NCI-H1092 (cell line): Measurements from ENCODE around the gene TOP2A.
"Not testable (repeated sequence)": the region's sequence is repeated elsewhere in the genome, so short reads cannot be mapped to it uniquely, and the experiment has no call there.

ENCODE experiments used
- DNase-seq: peaks from one replicate; lab custom pipeline; 2025; lab: John Stamatoyannopoulos, UW

Gene TOP2A

DNA sequence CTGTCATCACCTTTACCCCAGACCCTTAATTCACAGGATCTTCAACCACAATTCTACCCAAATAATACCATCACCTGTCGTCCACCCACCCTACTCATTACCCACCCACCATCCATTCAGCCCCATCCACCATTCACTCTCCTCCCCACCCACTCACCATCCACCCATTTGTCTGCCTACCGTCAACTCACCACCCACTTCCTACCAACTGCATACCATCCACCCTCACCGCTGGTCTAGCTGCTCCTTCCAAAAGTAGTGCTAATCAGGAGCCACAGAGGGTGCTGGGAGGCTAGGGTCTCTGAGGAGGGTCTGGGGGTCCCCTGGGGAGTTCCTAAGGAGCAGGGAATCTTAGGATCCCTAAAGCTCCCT is 13.5 kb upstream of the TOP2A start:
- DNase-seq: no peak

DNA sequence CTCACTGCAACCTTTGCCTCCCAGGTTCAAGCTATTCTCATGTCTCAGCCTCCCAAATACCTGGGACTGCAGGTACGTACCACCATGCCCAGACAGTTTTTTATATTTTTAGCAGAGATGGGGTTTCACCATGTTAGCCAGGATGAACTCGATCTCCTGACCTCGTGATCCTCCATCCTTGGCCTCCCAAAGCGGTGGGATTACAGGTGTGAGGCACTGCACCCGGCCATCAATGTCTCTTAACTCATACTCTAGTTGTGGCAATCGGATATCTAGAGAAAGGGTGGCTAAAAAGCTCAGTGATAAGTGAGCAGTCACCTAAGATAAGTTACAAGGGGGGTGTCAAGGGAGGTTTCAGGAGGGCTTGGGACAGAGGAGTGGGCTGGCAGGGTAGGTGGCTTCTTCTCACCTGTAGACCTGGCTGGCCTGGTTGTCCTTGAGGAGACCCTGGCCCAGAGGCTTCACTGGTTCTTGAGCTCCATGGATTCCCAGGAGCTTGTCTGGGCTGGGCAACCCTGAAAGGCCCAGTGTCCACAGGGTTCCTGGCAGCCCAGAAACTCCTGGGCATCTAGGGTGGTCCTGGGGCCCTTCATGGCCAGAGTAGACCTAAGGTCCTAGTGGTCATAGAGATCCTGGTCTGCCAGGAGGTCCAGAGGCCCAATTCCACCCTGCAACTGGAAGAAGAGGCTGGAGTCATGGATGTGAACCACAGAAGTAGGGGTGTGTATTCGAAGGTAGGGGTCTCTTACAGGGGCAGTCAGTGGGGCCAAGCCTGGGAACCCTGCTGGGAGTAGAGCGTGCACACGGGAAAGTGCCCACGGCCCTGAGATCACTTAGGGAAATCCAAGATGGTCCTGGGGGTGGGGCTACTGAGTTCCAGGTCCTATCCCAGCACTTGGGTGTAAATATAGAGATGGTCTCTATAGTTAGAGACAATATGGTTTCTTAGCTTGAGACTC is 12.9 kb upstream of the TOP2A start:
- no peak for DNase-seq

- DNase-seq: no peak
These were observed 9.4 kb upstream of the TOP2A start for GRCh38 chr17:40427002-40427491.

- DNase-seq: no peak
These were observed 8.0 kb upstream of the TOP2A start for GRCh38 chr17:40425741-40426140.

GRCh38 chr17:40422990-40423633 is 5.4 kb upstream of the TOP2A start:
- no peak for DNase-seq

GRCh38 chr17:40419559-40420331 is 2.0 kb upstream of the TOP2A start:
- DNase-seq: no peak

GRCh38 chr17:40418428-40418706 is 671 bp upstream of the TOP2A start:
- DNase-seq: no peak

GRCh38 chr17:40417258-40417608 is 463 bp downstream of the TOP2A start:
- DNase-seq: no peak

- DNase-seq: no peak
These were observed 1.0 kb downstream of the TOP2A start for GRCh38 chr17:40416671-40417070.

GRCh38 chr17:40415390-40415789 is 2.3 kb downstream of the TOP2A start:
- DNase-seq: no peak

GRCh38 chr17:40414312-40414711 is 3.4 kb downstream of the TOP2A start:
- DNase-seq: not testable (repeated sequence)

GRCh38 chr17:40412880-40413279 is 4.8 kb downstream of the TOP2A start:
- no peak for DNase-seq

DNA sequence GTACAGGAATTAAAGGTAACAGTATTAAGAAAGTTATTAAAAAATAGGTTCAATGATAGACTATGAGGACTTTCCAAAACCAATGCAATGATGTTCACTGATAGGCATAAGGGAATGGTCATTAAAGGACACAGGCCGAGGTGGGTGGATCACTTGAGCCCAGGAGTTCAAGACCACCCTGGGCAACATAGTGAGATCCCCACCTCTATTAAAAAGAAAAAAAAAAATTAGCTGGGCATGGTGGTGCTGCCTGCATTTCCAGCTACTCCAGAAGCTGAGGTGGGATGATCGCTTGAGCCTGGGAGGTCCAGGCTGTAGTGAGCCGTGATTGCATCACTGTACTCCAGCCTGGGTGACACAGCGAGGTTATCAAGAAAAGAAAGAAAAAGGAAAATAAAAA is 5.9 kb downstream of the TOP2A start:
- no peak for DNase-seq

DNA sequence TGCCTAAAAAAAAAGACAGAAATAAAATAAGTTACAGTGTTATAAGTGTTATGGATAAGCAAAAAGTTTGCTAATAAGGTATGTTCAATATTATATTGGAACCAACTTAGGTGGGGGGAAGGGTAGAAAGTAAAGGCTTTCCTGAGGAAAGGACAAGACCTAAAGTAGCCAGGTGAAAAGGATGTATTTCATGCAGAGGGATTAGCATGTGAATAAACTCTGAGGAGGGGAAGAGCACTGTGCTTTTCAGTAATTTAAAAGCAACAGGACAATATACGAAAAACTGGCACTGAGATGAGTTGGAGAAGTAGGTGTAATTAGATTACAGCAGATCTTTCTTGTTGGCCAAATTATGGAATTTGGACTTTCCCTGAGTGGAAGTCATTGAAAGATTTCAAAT is 7.6 kb downstream of the TOP2A start:
- no peak for DNase-seq

DNA sequence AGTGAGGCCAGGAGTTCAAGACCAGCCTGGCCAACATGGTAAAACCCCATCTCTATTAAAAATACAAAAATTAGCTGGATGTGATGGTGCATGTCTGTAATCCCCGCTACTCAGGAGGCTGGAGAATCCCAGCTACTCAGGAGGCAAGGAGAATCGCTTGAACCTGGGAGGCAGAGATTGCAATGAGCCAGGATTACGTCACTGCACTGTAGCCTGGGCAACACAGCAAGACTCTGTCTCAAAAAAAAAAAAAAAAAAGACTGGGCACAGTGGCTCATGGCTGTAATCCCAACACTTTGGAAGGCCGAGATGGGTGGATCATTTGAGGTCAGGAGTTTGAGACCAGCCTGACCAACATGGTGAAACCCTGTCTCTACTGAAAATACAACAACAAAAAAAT is 8.2 kb downstream of the TOP2A start:
- DNase-seq: not testable (repeated sequence)

GRCh38 chr17:40407460-40407859 is 10.2 kb downstream of the TOP2A start:
- DNase-seq: no peak

GRCh38 chr17:40404003-40404402 is 13.7 kb downstream of the TOP2A start:
- DNase-seq: no peak

DNA sequence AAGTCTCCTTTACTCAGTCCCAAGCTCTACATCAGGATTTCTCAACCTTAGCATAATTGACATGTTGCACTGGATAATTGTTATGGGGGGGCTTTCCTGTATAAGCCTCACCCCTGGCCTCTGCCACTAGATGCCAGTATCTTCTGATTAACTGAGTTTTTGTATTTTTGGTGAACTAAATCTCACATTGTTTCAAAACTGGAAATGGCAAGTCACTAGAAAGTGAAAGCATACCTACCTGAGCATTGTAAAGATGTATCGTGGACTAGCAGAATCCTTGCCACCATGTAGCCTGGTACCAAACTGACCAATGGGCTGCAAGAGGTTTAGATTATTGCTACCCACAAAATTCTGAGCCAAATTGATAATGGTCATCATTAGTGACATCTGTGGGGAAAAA is 15.0 kb downstream of the TOP2A start:
- DNase-seq: no peak

GRCh38 chr17:40399185-40399584 is 18.5 kb downstream of the TOP2A start:
- peak; percentile 63 for DNase-seq

- DNase-seq: not testable (repeated sequence)
These were observed 31.1 kb downstream of the TOP2A start for GRCh38 chr17:40386555-40386954.

DNA sequence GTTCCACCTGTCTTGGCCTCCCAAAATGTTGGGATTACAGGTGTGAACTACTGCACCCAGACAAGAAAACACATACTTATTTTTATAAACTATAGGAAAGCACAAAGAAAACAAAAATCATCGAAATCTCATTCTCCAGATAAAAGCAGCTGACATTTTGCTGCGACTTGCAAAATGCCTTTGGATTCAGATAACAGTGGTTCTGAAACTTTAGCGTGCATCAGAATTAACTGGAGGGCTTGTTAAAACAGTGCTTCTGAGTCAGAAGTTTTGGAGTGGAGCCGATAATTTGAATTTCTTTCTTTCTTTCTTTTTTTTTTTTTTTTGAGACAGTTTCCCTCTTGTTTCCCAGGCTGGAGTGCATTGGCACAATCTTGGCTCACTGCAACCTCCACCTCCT is 35.4 kb downstream of the TOP2A start:
- DNase-seq: no peak

DNA sequence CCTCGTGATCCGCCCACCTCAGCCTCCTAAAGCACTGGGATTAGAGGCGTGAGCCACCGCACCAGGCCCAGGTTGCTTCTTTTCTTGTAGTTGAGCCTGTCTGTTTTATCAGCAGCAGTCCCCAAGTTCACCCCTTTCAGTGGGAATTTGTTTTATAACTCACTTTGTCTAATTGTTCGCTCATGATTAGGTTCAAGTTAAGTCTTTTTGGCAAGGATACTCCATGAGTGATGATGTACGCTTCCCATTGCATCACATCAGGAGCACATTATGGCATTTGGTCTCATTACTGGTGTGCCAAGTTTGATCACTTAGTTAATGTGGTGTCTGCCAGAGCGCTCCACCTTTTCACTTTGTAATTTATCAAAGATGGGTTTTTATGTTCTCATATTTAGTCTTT is 38.7 kb downstream of the TOP2A start:
- DNase-seq: no peak

GRCh38 chr17:40377832-40378231 is 39.9 kb downstream of the TOP2A start:
- DNase-seq: no peak
